IMR-90 (cell line): ENCODE results near the gene COLQ.

Experiments used
- CEBPB ChIP-seq: IDR thresholded peaks from 2 replicates; pipeline ENCODE4 v1.6.1; 2012; ENCODE audit warnings: low read depth, low read length, improper control_type of control experiment
- CHD1 ChIP-seq: IDR thresholded peaks from 2 replicates; pipeline ENCODE4 v1.6.1; 2012; ENCODE audit warnings: low read depth, low read length, improper control_type of control experiment
- MAZ ChIP-seq: IDR thresholded peaks from 2 replicates; pipeline ENCODE4 v1.6.1; 2012; ENCODE audit warnings: low read depth, mild to moderate bottlenecking, low read length, improper control_type of control experiment, moderate library complexity, borderline replicate concordance
- POLR2A ChIP-seq: IDR thresholded peaks from 2 replicates; pipeline ENCODE4 v1.6.1; 2012; ENCODE audit warnings: mild to moderate bottlenecking, low read depth, low read length
- SMC3 ChIP-seq: fragments of 150-350 bp; IDR thresholded peaks from 2 replicates; pipeline ENCODE4 v1.6.1; 2016; ENCODE audit warnings: low read depth, mild to moderate bottlenecking, antibody characterized with exemption, low read length, moderate library complexity
- TF ChIP-seq, protein P1 (sequence below): conservative IDR thresholded peaks from 2 replicates; pipeline ENCODE4 v1.5.1; 2012; ENCODE audit warnings: mild to moderate bottlenecking, low read depth, low read length, improper control_type of control experiment

- TF ChIP-seq SMC3 (no peak), POLR2A (no peak), CEBPB (no peak), CHD1 (no peak), MAZ (no peak)
- TF ChIP-seq, protein P1, sequence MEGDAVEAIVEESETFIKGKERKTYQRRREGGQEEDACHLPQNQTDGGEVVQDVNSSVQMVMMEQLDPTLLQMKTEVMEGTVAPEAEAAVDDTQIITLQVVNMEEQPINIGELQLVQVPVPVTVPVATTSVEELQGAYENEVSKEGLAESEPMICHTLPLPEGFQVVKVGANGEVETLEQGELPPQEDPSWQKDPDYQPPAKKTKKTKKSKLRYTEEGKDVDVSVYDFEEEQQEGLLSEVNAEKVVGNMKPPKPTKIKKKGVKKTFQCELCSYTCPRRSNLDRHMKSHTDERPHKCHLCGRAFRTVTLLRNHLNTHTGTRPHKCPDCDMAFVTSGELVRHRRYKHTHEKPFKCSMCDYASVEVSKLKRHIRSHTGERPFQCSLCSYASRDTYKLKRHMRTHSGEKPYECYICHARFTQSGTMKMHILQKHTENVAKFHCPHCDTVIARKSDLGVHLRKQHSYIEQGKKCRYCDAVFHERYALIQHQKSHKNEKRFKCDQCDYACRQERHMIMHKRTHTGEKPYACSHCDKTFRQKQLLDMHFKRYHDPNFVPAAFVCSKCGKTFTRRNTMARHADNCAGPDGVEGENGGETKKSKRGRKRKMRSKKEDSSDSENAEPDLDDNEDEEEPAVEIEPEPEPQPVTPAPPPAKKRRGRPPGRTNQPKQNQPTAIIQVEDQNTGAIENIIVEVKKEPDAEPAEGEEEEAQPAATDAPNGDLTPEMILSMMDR: no peak
These were observed 51.2 kb downstream of the COLQ start for GRCh38 chr3:15470261-15470660.
